Mesendoderm (in vitro differentiated cells): ENCODE results near the gene HOXC11.
A peak's percentile ranks its signal among the peaks of the same experiment; 100 is the strongest.

Experiments used
- DNase-seq: peaks from one replicate; pipeline ENCODE4 v3.0.0; 2013
- H2AK5ac ChIP-seq: 2 replicates; pipeline ENCODE4 v1.6.1; 2013; ENCODE audit warnings: low read length, inconsistent platforms
- H2BK120ac ChIP-seq: 2 replicates; pipeline ENCODE4 v1.6.1; 2013; ENCODE audit warnings: low read depth, mild to moderate bottlenecking, low read length, moderate library complexity, mixed read lengths
- H2BK15ac ChIP-seq: replicated peaks from 2 replicates; pipeline ENCODE4 v1.6.1; 2013; ENCODE audit warnings: low read depth, mild to moderate bottlenecking, moderate library complexity
- H2BK5ac ChIP-seq: 2 replicates; pipeline ENCODE4 v1.6.1; 2013; ENCODE audit warnings: low read length, inconsistent platforms
- H3K18ac ChIP-seq: 2 replicates; pipeline ENCODE4 v1.6.1; 2013; ENCODE audit warnings: mild to moderate bottlenecking, low read length, mixed read lengths
- H3K23ac ChIP-seq: one replicate; pipeline ENCODE4 v1.6.1; 2013; ENCODE audit warnings: low read length
- H3K27ac ChIP-seq: 2 replicates; pipeline ENCODE4 v1.5.1; 2013; ENCODE audit warnings: low read depth, mild to moderate bottlenecking, inconsistent platforms, low read length, moderate library complexity
- H3K27me3 ChIP-seq: 2 replicates; pipeline ENCODE4 v1.6.1; 2013; ENCODE audit warnings: low read length, control low read depth, mild to moderate bottlenecking, inconsistent platforms; ENCODE audit not compliant: insufficient read depth, poor library complexity
- H3K36me3 ChIP-seq: 2 replicates; pipeline ENCODE4 v1.6.1; 2013; ENCODE audit warnings: low read length, inconsistent platforms; ENCODE audit not compliant: control insufficient read depth, insufficient read depth
- H3K4ac ChIP-seq: one replicate; pipeline ENCODE4 v1.6.1; 2013; ENCODE audit warnings: low read depth, mild to moderate bottlenecking, low read length, moderate library complexity
- H3K4me1 ChIP-seq: 2 replicates; pipeline ENCODE4 v1.6.1; 2013; ENCODE audit warnings: low read depth, low read length, inconsistent platforms; ENCODE audit not compliant: control insufficient read depth
- H3K4me2 ChIP-seq: 2 replicates; pipeline ENCODE4 v1.6.1; 2013; ENCODE audit warnings: low read length
- H3K4me3 ChIP-seq: 2 replicates; pipeline ENCODE4 v1.5.1; 2013; ENCODE audit warnings: mild to moderate bottlenecking, low read length
- H3K56ac ChIP-seq: one replicate; pipeline ENCODE4 v1.6.1; 2013; ENCODE audit warnings: low read length
- H3K79me1 ChIP-seq: 2 replicates; pipeline ENCODE4 v1.6.1; 2013; ENCODE audit warnings: low read length, inconsistent platforms
- H3K79me2 ChIP-seq: 2 replicates; pipeline ENCODE4 v1.6.1; 2013; ENCODE audit warnings: mild to moderate bottlenecking, low read length; ENCODE audit not compliant: control insufficient read depth, insufficient read depth
- H3K9ac ChIP-seq: 2 replicates; pipeline ENCODE4 v1.6.1; 2013; ENCODE audit warnings: low read length, inconsistent platforms
- H4K5ac ChIP-seq: one replicate; pipeline ENCODE4 v1.6.1; 2013; ENCODE audit warnings: low read length
- H4K8ac ChIP-seq: one replicate; pipeline ENCODE4 v1.6.1; 2013; ENCODE audit warnings: low read depth, mild to moderate bottlenecking, control low read depth, low read length, moderate library complexity
- WGBS: extraction: QIAGEN DNeasy Blood & Tissue Kit; methylation state at CpG from one replicate; pipeline ENCODE4 v1.1.7; 2013; ENCODE audit warnings: low lambda C conversion rate, missing lambda C conversion rate; ENCODE audit not compliant: insufficient coverage; ENCODE audit errors: extremely low coverage; 5-methylcytosine and 5-hydroxymethylcytosine counted together

HOXC11 gene

GRCh38 chr12:54017027-54017788 lies 44.3 kb downstream of the HOXC11 start:
- Histone ChIP-seq H3K9ac (no peak overlapping the region), H2BK15ac (no peak overlapping the region)

GRCh38 chr12:54017878-54018467 lies 45.0 kb downstream of the HOXC11 start:
- H3K4me3 ChIP-seq: no peak overlapping the region
- no peak overlapping the region for H2BK15ac ChIP-seq
- peaks cover 2% of the 10 kb centered on the region for H3K4me1 ChIP-seq
- no peak overlapping the region for H3K4ac ChIP-seq
- H3K18ac ChIP-seq: no peak overlapping the region
- no peak overlapping the region for H4K8ac ChIP-seq
- H3K79me1 ChIP-seq: no peaks in the 10 kb centered on the region
- H3K56ac ChIP-seq: peak overlapping the region; percentile 45
- H3K23ac ChIP-seq: no peak overlapping the region
- H3K36me3 ChIP-seq: no peaks in the 10 kb centered on the region
- no peak overlapping the region for H3K27ac ChIP-seq
- H3K4me2 ChIP-seq: peak overlapping the region; percentile 51
- H4K5ac ChIP-seq: no peak overlapping the region
- no peak overlapping the region for H2AK5ac ChIP-seq
- peaks cover 82% of the 10 kb centered on the region for H3K27me3 ChIP-seq
- H2BK5ac ChIP-seq: no peak overlapping the region
- H3K79me2 ChIP-seq: no peaks in the 10 kb centered on the region
- DNase-seq: peak; percentile 85
- no peak overlapping the region for H2BK120ac ChIP-seq
- WGBS: no CpG with 5 or more reads among the region's 34 CpGs
- H3K9ac ChIP-seq: peak overlapping the region; percentile 7

More at GRCh38 chr12:54017027-54017788, 44.3 kb downstream of the HOXC11 start:
- peak overlapping the region; percentile 51 for H3K4me2 ChIP-seq
- H3K4me1 ChIP-seq: peaks cover 2% of the 10 kb centered on the region
- H3K79me1 ChIP-seq: no peaks in the 10 kb centered on the region
- H2BK120ac ChIP-seq: no peak overlapping the region
- no peak overlapping the region for H3K27ac ChIP-seq
- no peak overlapping the region for H3K4me3 ChIP-seq
- no peaks in the 10 kb centered on the region for H3K79me2 ChIP-seq
- H3K4ac ChIP-seq: no peak overlapping the region
- no peak overlapping the region for H3K56ac ChIP-seq
- no peak overlapping the region for H3K18ac ChIP-seq
- no peak overlapping the region for H4K5ac ChIP-seq
- no peak overlapping the region for H2AK5ac ChIP-seq
- no peak for DNase-seq
- no peak overlapping the region for H4K8ac ChIP-seq
- H2BK5ac ChIP-seq: no peak overlapping the region
- WGBS: no CpG with 5 or more reads among the region's 24 CpGs
- H3K27me3 ChIP-seq: peaks cover 81% of the 10 kb centered on the region
- no peaks in the 10 kb centered on the region for H3K36me3 ChIP-seq
- no peak overlapping the region for H3K23ac ChIP-seq

- Histone ChIP-seq H2BK5ac (no peak overlapping the region), H3K4me1 (peaks cover 2% of the 10 kb centered on the region), H2BK120ac (no peak overlapping the region), H4K5ac (no peak overlapping the region), H3K4me2 (peak overlapping the region; percentile 31), H3K27me3 (peaks cover 82% of the 10 kb centered on the region), H3K27ac (no peak overlapping the region), H3K4ac (no peak overlapping the region), H3K23ac (no peak overlapping the region), H4K8ac (no peak overlapping the region), H3K79me1 (no peaks in the 10 kb centered on the region), H3K9ac (no peak overlapping the region), H2BK15ac (no peak overlapping the region), H3K79me2 (no peaks in the 10 kb centered on the region), H3K4me3 (no peak overlapping the region), H2AK5ac (no peak overlapping the region), H3K36me3 (no peaks in the 10 kb centered on the region), H3K18ac (no peak overlapping the region), H3K56ac (peak overlapping the region; percentile 45)
- WGBS: no CpG with 5 or more reads among the region's 29 CpGs
- DNase-seq: no peak
These were observed 45.6 kb downstream of the HOXC11 start for GRCh38 chr12:54018468-54018984.

- Histone ChIP-seq H3K56ac (no peak overlapping the region), H3K27ac (no peak overlapping the region), H2AK5ac (no peak overlapping the region), H3K23ac (no peak overlapping the region), H3K4ac (no peak overlapping the region), H2BK120ac (no peak overlapping the region), H3K27me3 (peaks cover 82% of the 10 kb centered on the region), H3K9ac (peak overlapping the region; percentile 8), H4K5ac (no peak overlapping the region), H2BK5ac (no peak overlapping the region), H3K4me2 (peak overlapping the region; percentile 3), H3K4me3 (no peak overlapping the region), H3K36me3 (no peaks in the 10 kb centered on the region), H4K8ac (no peak overlapping the region), H3K18ac (no peak overlapping the region), H3K4me1 (peaks cover 2% of the 10 kb centered on the region), H3K79me2 (no peaks in the 10 kb centered on the region), H3K79me1 (no peaks in the 10 kb centered on the region), H2BK15ac (no peak overlapping the region)
- WGBS: no CpG with 5 or more reads among the region's 43 CpGs
- DNase-seq: peak; percentile 53
These were observed 46.3 kb downstream of the HOXC11 start for GRCh38 chr12:54019091-54019811.

- Histone ChIP-seq H3K27ac (no peak overlapping the region), H3K9ac (no peak overlapping the region), H2BK120ac (no peak overlapping the region), H3K4me3 (no peak overlapping the region), H3K79me1 (no peaks in the 10 kb centered on the region), H3K56ac (no peak overlapping the region), H3K23ac (no peak overlapping the region), H3K36me3 (no peaks in the 10 kb centered on the region), H2BK5ac (no peak overlapping the region), H3K27me3 (peaks cover 82% of the 10 kb centered on the region), H3K4ac (no peak overlapping the region), H4K8ac (no peak overlapping the region), H2BK15ac (no peak overlapping the region), H3K4me2 (no peak overlapping the region), H3K18ac (no peak overlapping the region), H3K79me2 (no peaks in the 10 kb centered on the region), H4K5ac (no peak overlapping the region), H2AK5ac (no peak overlapping the region), H3K4me1 (peaks cover 2% of the 10 kb centered on the region)
- no CpG with 5 or more reads among the region's 10 CpGs for WGBS
- DNase-seq: no peak
These were observed 47.1 kb downstream of the HOXC11 start for GRCh38 chr12:54019924-54020590.
